PFSK-1 (cell line): ENCODE data around the gene ZP3.

ENCODE experiments used
- FOXP2 ChIP-seq: optimal IDR thresholded peaks from 2 replicates; pipeline ENCODE3; 2011; ENCODE audit warnings: borderline replicate concordance, control low read depth, inconsistent platforms; ENCODE audit not compliant: insufficient read depth; ENCODE audit errors: extremely low read length, extremely low read depth
- POLR2AphosphoS5 ChIP-seq: IDR thresholded peaks from 2 replicates; pipeline ENCODE4 v1.6.1; 2012; ENCODE audit warnings: low read depth, mild to moderate bottlenecking, control low read depth, low read length, moderate library complexity
- SIN3A ChIP-seq: IDR thresholded peaks from 2 replicates; pipeline ENCODE4 v1.6.1; 2012; ENCODE audit warnings: mild to moderate bottlenecking, low read length, moderate library complexity, borderline replicate concordance; ENCODE audit not compliant: insufficient read depth
- TAF1 ChIP-seq: IDR thresholded peaks from 2 replicates; pipeline ENCODE4 v1.6.1; 2012; ENCODE audit warnings: low read length, control low read depth, borderline replicate concordance; ENCODE audit not compliant: insufficient read depth
- TF ChIP-seq, protein P1 (sequence below), 2 experiments: IDR thresholded peaks; 2 replicates each; pipeline versions ENCODE4 v1.6.1 to v1.8.0; 2011 to 2012; ENCODE audit warnings: low read depth in 2 of 2, low read length in 2 of 2, control low read depth in 1 of 2, inconsistent platforms in 1 of 2, mild to moderate bottlenecking in 1 of 2, moderate library complexity in 1 of 2; ENCODE audit not compliant: insufficient read depth in 1 of 2

DNA sequence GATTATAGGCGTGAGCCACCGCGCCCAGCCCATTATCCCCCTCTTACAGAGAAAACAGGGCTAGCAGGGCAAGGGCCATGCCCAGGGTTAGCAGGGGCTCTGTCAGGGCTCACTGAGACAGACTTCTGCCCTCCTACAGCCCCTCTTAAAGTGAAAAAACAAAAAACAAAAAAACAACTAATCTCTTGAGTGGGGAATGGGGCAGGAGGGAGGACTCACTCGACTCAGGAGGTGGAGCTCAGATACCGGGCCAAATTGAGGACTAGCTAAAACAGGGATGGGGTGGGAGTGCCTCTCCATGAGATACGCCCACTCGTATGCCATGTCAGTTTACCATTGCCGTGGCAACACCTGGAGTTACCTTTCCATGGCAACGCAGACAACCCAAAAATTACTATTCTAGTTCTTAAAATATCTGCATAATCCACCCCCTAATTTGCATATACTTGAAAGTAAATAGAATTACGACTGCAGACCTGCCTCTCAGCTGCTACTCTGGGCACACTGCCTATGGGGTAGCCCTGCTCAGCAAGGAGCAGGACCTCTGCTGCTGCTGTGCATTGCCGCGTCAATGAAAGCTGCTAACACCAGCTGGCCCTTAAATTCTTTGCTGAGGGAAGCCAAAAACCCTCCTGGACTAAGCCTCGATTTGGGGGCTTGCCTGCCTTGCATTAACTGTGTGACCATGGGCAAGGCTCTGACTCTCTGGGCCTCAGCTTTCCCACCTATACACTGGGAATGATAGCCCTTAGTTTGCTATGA, 28.6 kb upstream of the ZP3 start:
- no peak for TF ChIP-seq POLR2AphosphoS5
- no peak for TF ChIP-seq TAF1
- TF ChIP-seq, protein P1, sequence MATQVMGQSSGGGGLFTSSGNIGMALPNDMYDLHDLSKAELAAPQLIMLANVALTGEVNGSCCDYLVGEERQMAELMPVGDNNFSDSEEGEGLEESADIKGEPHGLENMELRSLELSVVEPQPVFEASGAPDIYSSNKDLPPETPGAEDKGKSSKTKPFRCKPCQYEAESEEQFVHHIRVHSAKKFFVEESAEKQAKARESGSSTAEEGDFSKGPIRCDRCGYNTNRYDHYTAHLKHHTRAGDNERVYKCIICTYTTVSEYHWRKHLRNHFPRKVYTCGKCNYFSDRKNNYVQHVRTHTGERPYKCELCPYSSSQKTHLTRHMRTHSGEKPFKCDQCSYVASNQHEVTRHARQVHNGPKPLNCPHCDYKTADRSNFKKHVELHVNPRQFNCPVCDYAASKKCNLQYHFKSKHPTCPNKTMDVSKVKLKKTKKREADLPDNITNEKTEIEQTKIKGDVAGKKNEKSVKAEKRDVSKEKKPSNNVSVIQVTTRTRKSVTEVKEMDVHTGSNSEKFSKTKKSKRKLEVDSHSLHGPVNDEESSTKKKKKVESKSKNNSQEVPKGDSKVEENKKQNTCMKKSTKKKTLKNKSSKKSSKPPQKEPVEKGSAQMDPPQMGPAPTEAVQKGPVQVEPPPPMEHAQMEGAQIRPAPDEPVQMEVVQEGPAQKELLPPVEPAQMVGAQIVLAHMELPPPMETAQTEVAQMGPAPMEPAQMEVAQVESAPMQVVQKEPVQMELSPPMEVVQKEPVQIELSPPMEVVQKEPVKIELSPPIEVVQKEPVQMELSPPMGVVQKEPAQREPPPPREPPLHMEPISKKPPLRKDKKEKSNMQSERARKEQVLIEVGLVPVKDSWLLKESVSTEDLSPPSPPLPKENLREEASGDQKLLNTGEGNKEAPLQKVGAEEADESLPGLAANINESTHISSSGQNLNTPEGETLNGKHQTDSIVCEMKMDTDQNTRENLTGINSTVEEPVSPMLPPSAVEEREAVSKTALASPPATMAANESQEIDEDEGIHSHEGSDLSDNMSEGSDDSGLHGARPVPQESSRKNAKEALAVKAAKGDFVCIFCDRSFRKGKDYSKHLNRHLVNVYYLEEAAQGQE (IDR thresholded peaks at IDR 0.05; ENCODE audit: insufficient read depth in 1 of 2, low read depth in 2 of 2, low read length in 2 of 2), result no peak
- TF ChIP-seq SIN3A, result no peak
- no peak for TF ChIP-seq FOXP2
